BJ (cell line): ENCODE data around the gene OR2AE1. TPM values are rescaled to one million over a fixed set of nuclear protein-coding genes. Genes with fewer than 3 reads are reported as not detected.

ENCODE experiments used
- CTCF ChIA-PET: fragments of 350-600 bp; formaldehyde crosslinking; extraction: SDS; loops from one replicate; lab custom pipeline; 2021; ENCODE audit warnings: antibody characterized with exemption, inconsistent platforms; lab: Yijun Ruan, JAX
- POLR2A ChIA-PET: fragments of 300-600 bp; sonication (Branson Sonifier 250); formaldehyde crosslinking; extraction: SDS; loops from one replicate; lab custom pipeline; 2021; ENCODE audit warnings: antibody characterized with exemption; lab: Charles Lee
- DNase-seq: peaks from one replicate; pipeline ENCODE4 v3.0.0-alpha.2; 2011; ENCODE audit warnings: low read depth
- H3K27me3 ChIP-seq: 2 replicates; pipeline ENCODE4 v1.6.0; 2011; ENCODE audit warnings: low read length; ENCODE audit not compliant: control insufficient read depth, insufficient read depth
- H3K36me3 ChIP-seq: 2 replicates; pipeline ENCODE4 v1.5.1; 2011; ENCODE audit warnings: low read length; ENCODE audit not compliant: control insufficient read depth, insufficient read depth
- H3K4me3 ChIP-seq: 2 replicates; pipeline ENCODE4 v1.5.1; 2011; ENCODE audit warnings: low read depth, mild to moderate bottlenecking, control low read depth, low read length
- CTCF ChIP-seq: IDR thresholded peaks from 2 replicates; pipeline ENCODE4 v1.5.1; 2011; ENCODE audit warnings: low read depth, mild to moderate bottlenecking, control low read depth, inconsistent platforms, low read length, moderate library complexity; ENCODE audit not compliant: insufficient read depth
- polyA plus RNA-seq: library from polyadenylated mRNA; depleted of rRNA; stranded (reverse); fragments of >200 nt; gene quantifications from 2 replicates; pipeline ENCODE4 v1.2.3, GENCODE V29; 2011; rRNA removed
- small RNA-seq: library from RNA; depleted of rRNA; stranded (forward); fragments of <200 nt; gene quantifications from one replicate; pipeline ENCODE3, GENCODE V24; 2012; ENCODE audit warnings: low replicate concordance, low read depth; ENCODE audit not compliant: insufficient read length

The OR2AE1 gene
- polyA plus RNA-seq, 1 experiment, result not detected

- no peak for TF ChIP-seq CTCF
- H3K4me3 ChIP-seq, result no peak overlapping the region
- CTCF ChIA-PET, result no interaction called here
- H3K36me3 ChIP-seq, result no peaks in the 10 kb centered on the region
- peaks cover 3% of the 10 kb centered on the region for H3K27me3 ChIP-seq
- DNase-seq, result no peak
- POLR2A ChIA-PET, result no interaction called here
These were observed 49.6 kb downstream of the OR2AE1 start for GRCh38 chr7:99827040-99827778.

Small RNA genes within 50 kb of the gene (small RNA-seq; reads per million reads assigned to genes)
- gene AC011904.1, result not detected
- gene CYP3A52P, result not detected

Other genes starting within 250 kb of the OR2AE1 start
- not detected in 2 replicates for gene CYP3A5, start 197.0 kb downstream of the OR2AE1 start, polyA plus RNA-seq
- not detected in 2 replicates for gene CYP3A7, start 141.8 kb downstream of the OR2AE1 start, polyA plus RNA-seq
- not detected in 2 replicates for gene CYP3A4, start 92.8 kb downstream of the OR2AE1 start, polyA plus RNA-seq
- not detected in 2 replicates for gene CYP3A43, start 49.0 kb downstream of the OR2AE1 start, polyA plus RNA-seq
- gene TRIM4, start 42.5 kb upstream of the OR2AE1 start, polyA plus RNA-seq, result 18.6 and 25.4 TPM in 2 replicates
- gene GJC3, start 52.6 kb upstream of the OR2AE1 start, polyA plus RNA-seq, result not detected in 2 replicates
- gene AZGP1, start 99.0 kb upstream of the OR2AE1 start, polyA plus RNA-seq, result not detected in 2 replicates
- gene ZKSCAN1, start 138.6 kb upstream of the OR2AE1 start, polyA plus RNA-seq, result 24.5 and 25.8 TPM in 2 replicates
- gene ZSCAN21, start 172.7 kb upstream of the OR2AE1 start, polyA plus RNA-seq, result 10.3 and 10.6 TPM in 2 replicates
- gene ZNF3, start 204.7 kb upstream of the OR2AE1 start, polyA plus RNA-seq, result 17.2 and 17.4 TPM in 2 replicates
- gene COPS6, start 211.9 kb upstream of the OR2AE1 start, polyA plus RNA-seq, result 195 and 234 TPM in 2 replicates
- 53.8 and 89.0 TPM in 2 replicates for gene MCM7, start 224.4 kb upstream of the OR2AE1 start, polyA plus RNA-seq
- 14.3 and 15.2 TPM in 2 replicates for gene AP4M1, start 224.6 kb upstream of the OR2AE1 start, polyA plus RNA-seq
- gene TAF6, start 242.3 kb upstream of the OR2AE1 start, polyA plus RNA-seq, result 18.2 and 39.5 TPM in 2 replicates
- 20.9 and 23.5 TPM in 2 replicates for gene CNPY4, start 242.6 kb upstream of the OR2AE1 start, polyA plus RNA-seq
- 1.2 and 1.6 TPM in 2 replicates for gene MBLAC1, start 249.9 kb upstream of the OR2AE1 start, polyA plus RNA-seq